GM21526 (cell line): ENCODE measurements around the gene C3orf18.

ENCODE experiments used
- ATAC-seq: cut with Tn5 transposase; IDR thresholded peaks from one replicate; pipeline ENCODE4 v1.9.1; 2021; ENCODE audit warnings: moderate library complexity; ENCODE audit not compliant: unreplicated experiment, low FRiP score

Gene C3orf18

DNA sequence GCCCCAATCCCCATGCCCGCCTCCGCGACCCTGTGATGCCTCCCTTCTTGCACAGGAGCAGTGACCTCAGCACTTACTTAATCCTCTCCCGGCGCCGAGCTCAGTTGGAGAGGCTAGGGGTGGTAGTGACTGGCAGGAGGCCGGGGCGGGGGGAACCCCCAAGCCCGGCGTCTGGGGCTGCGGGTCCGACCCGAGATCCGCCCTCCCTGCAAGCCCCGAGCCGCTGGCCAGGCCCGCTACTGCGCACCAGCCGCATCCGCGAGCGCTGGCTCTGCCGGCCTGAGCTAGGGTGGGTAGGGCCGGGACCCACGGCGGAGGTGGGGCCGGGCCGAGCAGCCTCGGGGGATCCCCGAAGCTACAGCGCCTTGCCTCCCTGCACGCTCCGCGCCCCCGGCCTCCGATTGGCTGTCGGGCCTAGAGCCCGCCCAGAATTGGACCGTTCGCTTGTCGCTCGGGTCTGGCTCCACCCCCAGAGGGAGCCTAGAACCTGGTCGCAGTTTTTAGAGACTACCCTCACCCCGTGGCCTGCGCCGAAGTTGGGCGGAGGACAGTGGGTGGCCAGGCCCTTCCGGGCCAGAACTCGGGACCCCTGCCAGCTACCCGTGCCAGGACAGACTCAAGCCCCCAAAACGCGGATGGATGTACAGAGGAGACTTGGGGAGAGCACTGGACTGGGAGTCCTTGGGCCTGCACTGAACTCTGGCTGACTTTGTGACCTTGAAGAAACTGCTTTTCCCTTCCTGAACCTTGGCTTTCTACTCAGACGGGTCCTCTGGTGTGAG lies at the start of gene C3orf18:
C3orf18 (minus strand) TSS at position 362 of the 782 bp plus-strand sequence. CDS start 2,048 bp downstream, outside the sequence.
- ATAC-seq = peak; percentile 76

GRCh38 chr3:50616770-50617095 lies 49.2 kb upstream of the C3orf18 start:
- peak; percentile 60 for ATAC-seq

- no peak for ATAC-seq
These were observed 48.6 kb upstream of the C3orf18 start for GRCh38 chr3:50616003-50616769.

DNA sequence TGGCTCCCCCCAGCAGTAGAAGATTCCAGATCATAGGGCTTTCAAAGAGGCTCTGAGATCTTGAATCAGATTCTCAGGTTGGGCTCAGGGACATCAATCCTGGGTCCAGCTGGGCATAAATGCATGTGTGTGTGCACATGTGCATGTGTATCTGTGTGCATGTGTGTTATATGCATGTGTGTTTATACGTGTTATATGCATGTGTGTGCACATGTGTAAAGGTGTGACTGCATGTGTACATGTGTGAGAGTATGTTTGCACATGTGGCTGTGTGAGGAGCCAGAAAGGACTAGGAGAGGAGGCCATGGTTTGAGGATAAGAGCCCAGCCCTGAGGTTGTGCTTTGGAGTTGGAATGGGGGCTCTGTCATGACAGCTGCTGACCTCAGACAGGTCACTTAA lies 47.6 kb upstream of the C3orf18 start:
- no peak for ATAC-seq

GRCh38 chr3:50612970-50613846 lies 45.7 kb upstream of the C3orf18 start:
- no peak for ATAC-seq

GRCh38 chr3:50612234-50612882 lies 44.8 kb upstream of the C3orf18 start:
- ATAC-seq = peak; percentile 6

GRCh38 chr3:50611464-50612233 lies 44.1 kb upstream of the C3orf18 start, which contains the start of gene CISH:
Gene CISH (minus strand): TSS chr3:50611774. CDS start chr3:50611650, 124 bp downstream.
- peak; percentile 62 for ATAC-seq

DNA sequence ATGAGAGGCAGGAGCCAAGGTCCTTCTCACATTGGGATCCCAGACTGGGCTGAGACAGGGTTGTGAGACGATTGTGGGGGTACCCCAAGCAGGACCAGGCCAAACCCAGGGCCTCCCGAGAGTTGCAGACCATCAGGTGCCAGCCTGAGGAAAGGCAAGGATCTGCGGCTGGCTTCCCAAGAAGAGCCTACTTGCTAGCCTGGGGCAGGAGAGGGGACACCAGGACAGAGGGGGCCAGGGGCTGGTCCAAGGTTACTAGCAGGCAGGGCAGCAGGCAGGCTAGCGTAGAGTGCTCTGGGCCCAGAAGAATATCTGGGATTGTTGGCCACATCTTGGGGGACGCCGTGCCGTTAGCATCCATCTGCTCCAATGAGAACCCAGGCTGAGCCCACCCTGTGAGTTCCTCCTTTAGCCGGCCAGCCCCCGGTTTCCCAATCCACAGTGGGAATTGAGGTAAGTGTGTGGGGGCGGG lies 43.5 kb upstream of the C3orf18 start:
- no peak for ATAC-seq

DNA sequence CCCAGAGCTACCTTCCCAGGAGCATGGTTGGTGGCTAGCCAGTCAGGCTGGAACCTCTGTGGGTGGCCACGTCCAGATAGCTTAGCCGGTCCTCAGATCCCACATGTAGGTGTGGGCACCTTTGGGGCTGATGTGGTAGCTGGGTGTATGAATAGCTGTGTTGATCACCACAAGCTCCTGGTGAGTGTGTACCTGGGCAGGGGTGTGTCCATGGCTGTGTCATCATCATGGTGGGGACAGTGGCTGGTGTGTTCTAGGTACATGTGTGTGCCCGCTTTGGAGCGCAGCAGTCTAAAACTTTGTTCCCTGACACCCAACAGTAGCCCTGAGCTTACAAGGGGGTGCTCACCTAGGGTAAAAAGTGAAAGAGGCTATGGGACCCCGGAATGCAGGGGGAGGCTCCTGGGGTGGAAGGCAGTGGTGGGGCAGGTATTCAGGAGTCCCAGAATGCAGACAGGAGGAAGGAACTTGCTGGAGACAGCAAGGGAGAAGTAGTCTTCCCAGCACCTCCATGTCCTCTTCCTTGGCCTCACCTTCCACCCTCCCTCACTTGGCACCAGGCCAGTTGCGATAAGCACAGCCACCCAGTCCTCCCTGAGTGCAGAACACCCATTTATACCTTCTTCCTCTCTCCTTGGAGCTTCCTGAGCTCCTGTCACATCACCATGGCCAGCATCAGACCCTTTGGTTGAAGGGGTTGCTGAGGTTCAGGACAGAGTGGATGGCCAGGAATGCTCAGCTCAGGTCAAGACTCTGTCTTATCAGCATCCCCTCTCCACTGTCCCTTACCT lies 42.8 kb upstream of the C3orf18 start:
- no peak for ATAC-seq

GRCh38 chr3:50609763-50610085 lies 42.2 kb upstream of the C3orf18 start:
- no peak for ATAC-seq

- no peak for ATAC-seq
These were observed 41.7 kb upstream of the C3orf18 start for GRCh38 chr3:50609071-50609762.

GRCh38 chr3:50608278-50608677 lies 40.7 kb upstream of the C3orf18 start:
- no peak for ATAC-seq

- no peak for ATAC-seq
These were observed 39.9 kb upstream of the C3orf18 start for GRCh38 chr3:50607271-50608091.

DNA sequence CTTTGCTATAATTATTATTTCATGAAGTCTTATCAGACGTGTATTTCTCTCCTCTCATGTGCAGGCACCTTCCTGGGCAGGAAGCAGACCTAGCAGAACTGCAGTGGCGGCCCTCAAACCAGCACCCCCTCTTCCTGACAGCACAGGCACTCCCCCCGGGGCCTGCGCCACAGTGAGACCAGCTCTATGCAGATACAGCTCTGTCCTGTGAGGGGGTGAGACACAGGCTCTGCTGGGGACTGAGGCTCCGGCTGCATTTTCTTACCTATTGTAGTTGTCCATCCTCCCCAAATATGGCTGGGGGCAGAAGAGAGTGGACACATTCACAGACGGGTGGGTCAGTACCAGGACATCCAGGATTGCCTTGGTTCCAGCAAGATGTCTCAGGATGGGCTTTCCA lies 39.0 kb upstream of the C3orf18 start:
- no peak for ATAC-seq

- ATAC-seq = no peak
These were observed 38.4 kb upstream of the C3orf18 start for GRCh38 chr3:50605901-50606326.

DNA sequence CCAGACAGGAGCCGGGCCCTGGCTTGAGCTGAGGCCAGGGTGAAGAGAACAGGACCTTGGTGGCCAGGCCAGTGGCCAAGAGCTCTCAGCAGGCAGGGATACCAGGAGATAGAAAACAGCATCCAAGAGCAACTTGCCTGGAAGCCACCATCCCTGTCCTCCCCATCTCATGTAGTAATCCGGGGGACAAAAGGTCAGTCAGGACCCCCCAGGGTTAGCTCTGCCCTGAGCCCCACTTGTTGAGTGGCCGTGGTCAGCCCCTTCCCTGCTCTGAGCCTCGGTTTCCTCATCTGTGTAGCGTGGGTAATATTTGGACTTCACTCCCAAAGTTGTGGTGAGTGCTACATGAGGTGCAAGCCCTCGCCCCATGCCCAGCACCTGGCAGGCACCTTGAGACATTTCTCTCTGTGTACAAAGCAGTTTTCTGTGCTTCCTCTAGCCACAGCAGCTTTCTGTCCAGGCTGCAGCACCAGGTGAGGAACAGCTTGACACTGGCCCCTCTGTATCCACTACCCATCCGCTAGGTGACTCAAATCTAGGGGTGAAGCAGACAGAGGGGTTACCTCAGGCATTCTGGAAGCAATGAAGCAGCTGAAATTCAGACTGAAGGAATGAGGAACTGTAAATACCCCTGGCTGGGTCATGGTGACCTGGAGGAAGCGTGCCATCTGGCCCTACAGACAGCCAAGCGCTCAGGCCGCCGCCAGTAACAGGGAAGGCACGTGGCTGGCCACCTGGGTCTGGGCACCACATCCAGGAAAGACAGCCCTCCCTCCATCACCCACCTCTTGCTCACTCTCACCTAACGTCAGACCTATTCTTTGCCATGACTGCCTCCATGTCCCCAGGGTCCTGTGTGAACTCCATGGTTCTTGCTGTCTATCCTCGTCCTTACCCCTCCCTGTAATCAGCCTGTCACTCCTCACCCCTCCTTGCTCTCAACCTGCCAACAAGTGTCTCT lies 37.4 kb upstream of the C3orf18 start:
- no peak for ATAC-seq
